Calu3 (cell line): ENCODE data around the gene CIB4. TPM values are rescaled to one million over a fixed set of nuclear protein-coding genes. Genes with fewer than 3 reads are reported as not detected.

Experiments
- BruUV-seq: library from RNA; stranded (reverse); fragments of 400-500 nt; replicated peaks from 2 replicates; lab custom pipeline; 2021; lab: Mats Ljungman, UMichigan
- CTCF ChIA-PET: fragments of 300-600 bp; sonication (Branson Sonifier 250); formaldehyde crosslinking; loops from one replicate; lab custom pipeline; 2022; ENCODE audit warnings: antibody characterized with exemption; lab: Charles Lee
- DNase-seq: peaks from one replicate; pipeline ENCODE4 v3.0.0; 2022
- H3K27ac Mint-ChIP-seq: one replicate; pipeline ENCODE4 v1.8.0; 2022; ENCODE audit warnings: mixed read lengths; ENCODE audit not compliant: unreplicated experiment
- H3K27me3 Mint-ChIP-seq: one replicate; pipeline ENCODE4 v1.8.0; 2022; ENCODE audit warnings: mixed read lengths; ENCODE audit not compliant: unreplicated experiment
- H3K36me3 Mint-ChIP-seq: one replicate; pipeline ENCODE4 v1.8.0; 2022; ENCODE audit warnings: mild to moderate bottlenecking, moderate library complexity, mixed read lengths; ENCODE audit not compliant: insufficient read depth, unreplicated experiment
- H3K4me1 Mint-ChIP-seq: one replicate; pipeline ENCODE4 v1.8.0; 2022; ENCODE audit warnings: mild to moderate bottlenecking, low read depth, mixed read lengths; ENCODE audit not compliant: unreplicated experiment
- H3K4me3 Mint-ChIP-seq: one replicate; pipeline ENCODE4 v1.8.0; 2022; ENCODE audit warnings: mild to moderate bottlenecking, low read depth, moderate library complexity, mixed read lengths; ENCODE audit not compliant: unreplicated experiment
- H3K9me3 Mint-ChIP-seq: one replicate; pipeline ENCODE4 v1.8.0; 2022; ENCODE audit warnings: low read depth, mixed read lengths; ENCODE audit not compliant: unreplicated experiment
- CTCF ChIP-seq: fragments of 200-600 bp; IDR thresholded peaks from one replicate; pipeline ENCODE4 v1.8.0; 2022; ENCODE audit warnings: antibody characterized with exemption; ENCODE audit not compliant: unreplicated experiment
- intact Hi-C: fragments of 100-400 bp; cut with micrococcal nuclease; formaldehyde crosslinking; loops from one replicate; pipeline ENCODE4 v1.10.0; 2022; ENCODE audit not compliant: unreplicated experiment
- total RNA-seq: library from RNA; stranded (reverse); gene quantifications from 2 replicates; pipeline ENCODE4 v1.2.3, GENCODE V29; 2022

The CIB4 gene
- total RNA-seq, 1 experiment from 2014 or later, result not detected

- Mint-ChIP-seq H3K9me3 (no peaks in the 10 kb centered on the region), H3K27ac (no peak overlapping the region), H3K4me3 (no peak overlapping the region), H3K4me1 (no peaks in the 10 kb centered on the region), H3K27me3 (peaks cover 79% of the 10 kb centered on the region), H3K36me3 (peaks cover 9% of the 10 kb centered on the region)
- CTCF ChIA-PET, result interaction anchor here (0.6 to 1.5 kb wide), 2 partner anchors 36 to 958 kb away, joined by 3 read pairs; no protein-coding TSS in a partner anchor
- no TSS peak for BruUV-seq
- no peak for TF ChIP-seq CTCF
- intact Hi-C loops, result no loop called here
- no peak for DNase-seq
These were observed 83.8 kb downstream of the CIB4 start for GRCh38 chr2:26557244-26557925.

GRCh38 chr2:26556309-26557243, 84.6 kb downstream of the CIB4 start:
- no peak overlapping the region for H3K4me3 Mint-ChIP-seq
- no peak for TF ChIP-seq CTCF
- no peaks in the 10 kb centered on the region for H3K4me1 Mint-ChIP-seq

GRCh38 chr2:26555246-26556133, 85.7 kb downstream of the CIB4 start:
- H3K9me3 Mint-ChIP-seq, result no peaks in the 10 kb centered on the region
- intact Hi-C loops, result no loop called here
- no peak for DNase-seq
- CTCF ChIA-PET, result no interaction called here
- no peaks in the 10 kb centered on the region for H3K4me1 Mint-ChIP-seq
- H3K4me3 Mint-ChIP-seq, result no peak overlapping the region
- BruUV-seq, result no TSS peak
- H3K36me3 Mint-ChIP-seq, result peaks cover 4% of the 10 kb centered on the region
- H3K27ac Mint-ChIP-seq, result no peak overlapping the region
- TF ChIP-seq CTCF, result no peak
- H3K27me3 Mint-ChIP-seq, result peaks cover 86% of the 10 kb centered on the region

More at GRCh38 chr2:26556309-26557243, 84.6 kb downstream of the CIB4 start:
- no peaks in the 10 kb centered on the region for H3K9me3 Mint-ChIP-seq
- peaks cover 79% of the 10 kb centered on the region for H3K27me3 Mint-ChIP-seq
- intact Hi-C loops, result no loop called here
- no peak overlapping the region for H3K27ac Mint-ChIP-seq
- CTCF ChIA-PET, result interaction anchor here (1.5 kb wide), 1 partner anchor 36 kb away, joined by 3 read pairs; no protein-coding TSS in a partner anchor
- peaks cover 4% of the 10 kb centered on the region for H3K36me3 Mint-ChIP-seq
- no TSS peak for BruUV-seq
- no peak for DNase-seq
